Neural progenitor cell (in vitro differentiated cells): Measurements from ENCODE around the gene C20orf141.

Experiments used
- CTCF ChIP-seq: fragments of 200-600 bp; sonication (generic); IDR thresholded peaks from 2 replicates; pipeline ENCODE4 v1.5.1; 2017; ENCODE audit warnings: antibody characterized with exemption, mild to moderate bottlenecking
- EZH2 ChIP-seq: fragments of 200-600 bp; sonication (generic); IDR thresholded peaks from 2 replicates; pipeline ENCODE4 v1.6.1; 2017; ENCODE audit warnings: antibody characterized with exemption, mild to moderate bottlenecking, moderate library complexity
- EZH2phosphoT487 ChIP-seq: fragments of 200-600 bp; sonication (generic); IDR thresholded peaks from 2 replicates; pipeline ENCODE4 v1.6.1; 2017; ENCODE audit warnings: antibody characterized with exemption

DNA sequence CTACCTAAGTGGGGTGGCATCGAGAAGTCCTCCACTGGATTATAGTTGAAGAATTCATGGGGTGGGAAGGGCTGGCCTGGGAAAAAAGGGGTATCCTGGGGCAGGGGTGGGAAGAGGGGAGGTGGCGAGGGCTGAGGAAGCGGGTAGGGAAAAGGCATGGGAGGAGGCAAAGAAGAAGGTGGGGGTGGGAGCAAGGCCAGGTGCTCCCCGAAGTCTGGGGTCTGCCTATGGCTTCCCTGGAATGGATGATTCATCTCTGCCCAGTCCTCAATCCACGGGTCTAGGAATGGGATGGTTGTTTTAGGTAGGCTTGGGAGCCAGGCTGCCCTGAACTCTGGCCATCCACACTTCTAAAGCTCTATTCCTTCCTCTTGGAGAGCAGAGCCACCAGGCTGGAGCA lies 21.2 kb downstream of the C20orf141 start:
- TF ChIP-seq CTCF: no peak
- no peak for TF ChIP-seq EZH2
- TF ChIP-seq EZH2phosphoT487: no peak
